ENCODE results near the gene CDADC1.
A peak's percentile ranks its signal among the peaks of the same experiment; 100 is the strongest.

The CDADC1 gene

GRCh38 chr13:49297338-49297737 lies 49.6 kb downstream of the CDADC1 start:
- DNase-seq = no peak

DNA sequence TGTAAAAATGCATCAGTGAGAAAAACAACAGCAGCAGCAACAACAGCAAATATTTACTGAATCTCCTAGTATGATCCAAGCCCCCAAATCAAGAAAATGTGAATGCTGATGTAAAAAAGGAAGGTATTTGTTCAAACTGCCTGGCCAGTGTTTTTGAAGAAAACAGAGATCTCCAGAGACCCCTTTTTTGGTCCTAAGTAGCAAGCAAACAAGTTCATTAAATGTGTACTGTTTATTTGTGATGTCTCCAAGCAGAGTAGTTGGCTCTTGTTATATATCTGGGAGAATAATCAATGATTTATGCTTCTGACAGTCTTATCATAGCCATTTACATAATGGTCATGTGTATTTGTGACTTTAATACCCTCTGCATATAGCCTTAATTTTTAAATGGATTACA lies 50.7 kb downstream of the CDADC1 start:
- DNase-seq = no peak

DNA sequence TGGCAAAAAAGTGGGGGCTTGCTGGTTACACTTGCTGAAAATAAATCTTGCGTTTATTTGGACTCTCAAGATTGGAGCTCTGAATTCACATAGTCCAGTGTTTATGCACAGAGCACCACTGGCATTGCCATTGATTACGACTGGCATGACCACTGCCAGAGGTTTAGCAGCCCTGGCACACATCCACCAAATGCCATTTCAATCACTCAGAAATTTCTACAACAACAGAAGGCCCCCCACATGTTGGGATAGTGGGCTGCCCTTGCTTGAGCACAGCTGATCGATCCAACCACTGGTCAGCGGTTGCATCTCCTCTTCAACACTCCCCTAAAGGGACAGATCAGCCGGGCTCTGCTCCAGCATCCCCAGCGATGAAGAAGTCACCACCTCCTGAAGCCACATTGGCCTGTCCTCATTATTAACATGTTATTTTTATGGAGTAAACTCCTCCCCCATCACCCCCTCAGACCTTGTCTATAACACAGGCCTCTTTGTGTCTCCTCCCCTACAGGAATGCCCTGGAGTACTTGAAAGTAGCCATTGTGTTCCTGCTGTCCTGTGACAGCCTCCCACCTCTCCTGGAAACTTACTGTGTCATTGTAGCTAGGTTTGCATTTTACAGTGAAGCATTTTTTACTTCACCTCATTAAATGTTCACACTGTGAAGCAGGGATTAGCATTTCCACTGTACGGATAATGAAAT lies 51.3 kb downstream of the CDADC1 start:
- DNase-seq = no peak

DNA sequence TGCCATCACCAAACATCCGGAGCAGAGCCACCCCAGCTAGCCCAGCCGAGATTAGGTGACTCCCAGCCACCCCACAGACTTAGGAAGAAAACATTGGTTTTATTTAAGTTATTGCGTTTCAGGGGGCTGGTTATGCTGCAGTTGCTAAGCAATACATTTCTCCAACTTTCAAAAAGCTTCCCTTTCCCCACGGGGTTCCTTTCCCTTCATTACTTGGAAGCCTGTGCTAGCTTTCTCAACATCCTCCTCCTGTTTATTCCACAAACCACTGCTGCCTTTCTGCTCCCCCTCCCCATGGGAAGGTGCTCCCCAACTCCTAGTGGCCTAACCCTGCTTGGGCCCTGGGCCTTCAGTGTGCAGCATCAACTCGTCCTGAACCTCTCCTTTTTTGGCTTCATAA lies 52.6 kb downstream of the CDADC1 start:
- DNase-seq = no peak

DNA sequence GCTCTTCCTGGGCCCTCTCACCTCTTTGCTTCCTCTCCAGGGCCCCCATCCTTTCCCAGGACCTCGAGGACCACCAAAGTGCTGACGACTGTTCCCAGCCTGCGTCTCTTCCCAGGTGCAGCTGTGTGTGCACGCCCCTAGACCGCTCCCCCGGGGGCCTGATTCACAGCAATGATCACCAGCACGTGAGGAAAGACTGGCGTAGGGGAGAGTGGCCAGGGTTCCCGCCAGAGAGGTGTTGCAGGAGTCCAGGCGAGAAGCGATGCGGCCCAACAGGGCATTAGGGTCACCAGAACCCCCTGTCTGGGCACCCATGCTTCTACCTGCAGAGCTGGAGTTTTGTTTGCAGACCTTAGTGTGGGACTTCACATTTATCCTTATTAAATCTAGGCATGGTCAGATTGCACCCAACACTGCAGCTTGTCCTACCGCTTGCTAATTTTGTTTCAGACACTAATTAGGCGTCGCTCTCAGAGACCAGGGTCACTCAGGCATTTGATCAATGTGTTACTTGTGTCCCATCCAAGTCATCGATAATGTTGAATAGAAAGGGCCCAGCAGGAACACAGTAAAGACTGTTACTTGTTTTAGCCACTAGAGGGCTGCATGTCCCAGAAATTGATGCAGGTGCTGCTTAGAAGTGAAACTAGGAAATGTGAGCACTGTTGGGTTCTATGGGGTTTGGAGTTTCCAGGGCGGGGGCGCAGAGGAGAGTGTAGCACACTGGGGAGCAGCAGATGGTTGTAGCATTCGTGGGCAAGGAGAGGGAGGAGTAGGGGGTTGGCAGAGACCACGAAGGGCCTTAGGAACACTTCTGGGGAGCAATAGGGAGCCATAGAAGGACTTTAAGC lies 53.2 kb downstream of the CDADC1 start:
- peak; percentile 91 for DNase-seq

- no peak for DNase-seq
Measured at GRCh38 chr13:49302222-49302621, 54.5 kb downstream of the CDADC1 start.

- no peak for DNase-seq
Measured at GRCh38 chr13:49302817-49303216, 55.1 kb downstream of the CDADC1 start.

- no peak for DNase-seq
Measured at GRCh38 chr13:49303533-49304252, 56.0 kb downstream of the CDADC1 start.

DNA sequence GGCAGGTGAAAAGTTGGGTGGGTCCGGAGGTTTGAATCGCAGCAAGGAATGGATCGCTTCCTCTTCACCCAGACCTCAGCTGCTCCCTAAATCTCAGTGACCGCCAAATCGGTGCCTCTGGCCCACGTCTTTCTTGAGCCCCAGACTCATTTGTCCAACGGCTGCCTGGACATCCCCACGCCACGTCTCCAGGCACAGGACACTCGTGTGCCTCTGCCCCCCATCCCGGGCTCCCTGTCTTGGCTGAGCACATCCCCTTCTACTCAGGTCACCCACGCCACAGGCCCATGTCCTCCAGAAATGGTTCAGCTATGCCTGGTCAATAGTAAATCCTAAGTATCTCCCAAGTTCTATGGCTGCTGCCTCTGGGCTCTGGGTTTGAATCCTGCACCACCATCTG lies 56.6 kb downstream of the CDADC1 start:
- DNase-seq = no peak

DNA sequence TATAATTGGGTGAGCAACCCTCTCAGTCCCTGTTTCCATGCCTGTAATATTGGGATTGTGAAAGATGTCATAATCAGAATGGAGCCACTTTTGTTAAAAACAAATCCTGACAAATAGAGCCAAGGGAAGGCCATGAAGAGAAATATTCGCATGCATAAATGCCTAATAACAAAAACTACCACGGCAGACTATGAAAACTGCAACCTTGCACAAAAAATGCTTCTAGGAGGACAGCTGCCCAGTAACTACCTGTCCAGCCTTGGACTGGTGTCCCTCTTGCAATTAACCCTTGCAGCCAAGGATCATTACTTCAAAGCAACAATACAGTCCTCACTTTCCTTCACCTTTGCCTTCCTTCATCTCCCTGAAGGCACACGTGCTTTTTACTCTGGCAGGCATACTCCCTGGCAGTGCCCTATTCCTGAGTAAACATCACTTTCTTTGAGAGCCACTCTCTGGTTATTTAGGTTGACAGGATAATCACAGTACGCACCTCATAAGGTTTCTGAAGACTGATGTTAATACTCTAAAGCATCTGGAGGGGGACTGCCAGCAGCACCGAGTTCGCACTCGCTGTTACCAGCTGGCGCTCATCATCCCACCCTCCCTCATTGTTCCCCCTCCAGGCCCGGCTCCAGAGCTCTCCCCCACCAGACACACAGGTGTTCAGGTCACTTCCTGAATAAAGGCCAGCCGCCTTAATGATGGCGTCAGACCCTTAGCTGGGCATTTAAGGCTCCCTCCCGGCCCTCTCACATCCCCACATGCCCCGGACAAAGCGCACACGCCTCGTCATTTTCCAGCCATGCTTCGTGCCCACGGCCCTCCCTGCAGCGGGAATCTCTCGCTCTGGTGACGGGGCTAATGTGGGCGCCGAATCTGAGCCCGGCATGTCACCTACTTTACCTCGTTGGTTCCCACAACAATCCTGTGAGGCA lies 57.3 kb downstream of the CDADC1 start:
- DNase-seq = no peak

DNA sequence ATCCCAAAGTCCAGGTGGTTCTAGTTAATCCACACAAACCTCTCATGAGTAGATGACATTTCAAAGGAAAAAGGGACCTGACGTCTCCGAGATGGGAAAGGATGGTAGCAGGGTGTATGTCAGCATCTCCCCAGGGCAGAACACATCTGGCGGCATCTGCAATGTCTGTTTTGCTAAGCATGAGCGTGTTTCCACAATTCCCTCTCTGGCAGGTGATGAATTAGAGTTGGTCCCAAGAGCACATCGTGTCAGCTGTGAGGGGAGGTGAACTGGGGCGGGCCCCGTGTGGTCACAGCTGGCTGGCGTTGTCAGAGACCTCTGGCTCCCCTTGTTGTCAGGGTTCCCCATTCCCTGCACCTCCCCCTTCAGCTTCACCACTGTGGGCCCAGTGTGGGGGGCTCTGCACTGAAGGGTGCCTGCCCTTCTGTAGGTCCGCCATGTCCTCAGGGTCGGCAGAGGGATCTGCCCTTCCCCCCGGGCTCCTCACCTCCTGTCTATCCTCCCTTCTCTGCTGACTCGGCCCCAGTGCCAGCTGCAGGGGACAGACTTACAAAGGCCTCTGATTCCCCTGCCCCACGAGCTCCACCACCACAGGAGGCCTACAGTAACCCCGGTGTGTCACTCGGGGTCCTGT lies 58.2 kb downstream of the CDADC1 start:
- DNase-seq = no peak

GRCh38 chr13:49307365-49307764 lies 59.6 kb downstream of the CDADC1 start:
- DNase-seq = no peak

GRCh38 chr13:49308097-49308875 lies 60.6 kb downstream of the CDADC1 start:
- DNase-seq = no peak

- DNase-seq = no peak
Measured at GRCh38 chr13:49308921-49309408, 61.2 kb downstream of the CDADC1 start.

GRCh38 chr13:49310251-49310650 lies 62.5 kb downstream of the CDADC1 start:
- no peak for DNase-seq

DNA sequence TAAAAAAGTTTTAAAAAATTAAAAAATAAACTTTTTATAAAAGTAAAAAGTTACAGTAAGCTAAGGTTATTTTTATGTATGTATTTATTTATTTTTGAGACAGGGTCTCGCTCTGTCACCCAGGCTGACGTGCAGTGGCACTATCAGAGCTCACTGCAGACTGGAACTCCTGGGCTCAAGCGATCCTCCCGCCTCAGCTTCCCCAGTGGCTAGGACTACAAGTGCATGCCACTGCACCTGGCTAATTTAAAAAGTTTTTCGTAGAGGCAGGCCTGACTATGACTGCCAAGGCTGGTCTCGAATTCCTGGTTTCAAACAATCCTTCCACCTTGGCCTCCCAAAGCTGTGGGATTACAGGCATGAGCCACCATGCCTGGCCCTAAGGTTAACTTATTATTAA lies 64.1 kb downstream of the CDADC1 start:
- DNase-seq = no peak

DNA sequence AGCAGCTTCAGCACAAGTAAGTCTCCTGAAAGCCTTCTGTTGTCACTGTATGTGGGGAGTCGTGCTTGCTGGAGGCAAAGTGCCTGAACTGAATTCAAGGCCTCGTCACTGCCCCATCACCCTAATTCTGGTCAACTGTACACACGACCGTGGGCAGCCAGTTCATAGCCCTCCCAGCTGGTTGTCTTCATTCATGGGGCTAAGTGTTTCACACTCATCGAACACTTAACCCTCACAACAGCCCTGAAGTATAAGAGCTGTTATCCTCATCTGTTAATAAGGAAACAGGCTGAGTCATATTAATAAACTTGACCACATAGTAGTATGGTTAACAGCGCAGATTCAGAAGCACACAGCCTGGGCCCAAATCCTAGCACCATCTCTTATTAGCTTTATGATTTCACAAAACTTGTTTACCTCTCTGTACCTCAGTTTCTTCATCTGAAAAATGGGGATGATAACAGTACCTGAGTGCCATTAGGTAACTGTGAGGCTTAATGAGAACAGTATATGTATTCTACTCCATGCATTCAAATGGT lies 66.7 kb downstream of the CDADC1 start:
- no peak for DNase-seq

GRCh38 chr13:49315036-49315565 lies 67.4 kb downstream of the CDADC1 start:
- no peak for DNase-seq

DNA sequence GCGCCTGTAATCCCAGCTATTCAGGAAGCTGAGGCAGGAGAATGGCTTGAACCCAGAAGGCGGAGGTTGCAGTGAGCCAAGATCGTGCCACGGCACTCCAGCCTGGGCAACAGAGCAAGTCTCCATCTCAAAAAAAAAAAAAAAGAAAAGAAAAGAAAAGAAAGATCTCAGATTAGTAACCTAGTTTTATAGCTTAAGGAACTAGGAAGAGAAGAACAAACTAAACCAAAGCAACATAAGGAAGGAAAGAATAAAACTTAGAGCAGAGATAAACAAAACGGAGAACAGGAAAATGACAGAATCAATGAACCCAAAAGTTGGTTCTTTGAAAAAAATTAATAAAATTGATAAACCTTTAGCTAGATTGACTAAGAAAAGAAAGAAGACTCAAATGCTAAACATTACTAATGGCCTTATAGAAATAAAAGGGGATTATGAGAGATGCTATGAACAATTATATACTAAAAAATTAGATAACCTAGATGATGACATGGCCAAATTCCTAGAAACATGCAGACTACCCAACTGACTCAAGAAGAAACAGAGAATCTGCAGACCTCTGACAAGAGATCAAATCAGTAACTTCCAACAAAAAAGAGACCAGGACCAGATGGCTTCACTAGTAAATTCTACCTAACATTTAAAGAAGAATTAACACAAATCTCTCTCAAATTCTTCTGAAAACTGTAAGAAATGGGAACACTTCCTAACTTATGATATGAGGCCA lies 68.2 kb downstream of the CDADC1 start:
- DNase-seq = peak; percentile 56

DNA sequence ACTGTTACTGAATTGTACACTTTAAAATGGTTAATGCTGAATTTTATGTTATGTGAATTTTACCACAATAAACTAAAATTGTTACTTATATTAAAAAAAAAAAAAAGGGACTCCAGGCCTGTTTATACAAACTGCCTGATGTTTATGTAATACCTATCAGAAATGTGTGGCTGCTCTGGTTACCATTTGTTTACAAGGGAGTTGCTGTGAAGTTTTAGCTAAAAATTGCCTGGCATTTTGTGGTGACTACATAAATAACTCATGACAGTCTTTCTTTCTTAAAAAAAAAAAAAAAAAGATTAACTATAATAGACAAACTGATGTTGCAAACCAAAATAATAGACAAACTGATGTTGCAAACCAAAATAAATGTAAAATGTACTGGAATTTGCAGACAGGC lies 71.8 kb downstream of the CDADC1 start:
- no peak for DNase-seq
